Keratinocyte (primary cell): ENCODE data around the gene TSLP. TPM values are rescaled to one million over a fixed set of nuclear protein-coding genes. Genes with fewer than 3 reads are reported as not detected.

Experiments
- DNase-seq: peaks from one replicate; pipeline ENCODE4 v3.0.0-alpha.2; 2011; ENCODE audit warnings: low read depth, missing footprints, low spot score
- FAIRE-seq: peaks from 2 replicates; lab custom pipeline; 2011; peaks lifted over from hg19 to GRCh38; lab: Jason Lieb, UNC
- H2AFZ ChIP-seq: 2 replicates; pipeline ENCODE4 v1.6.0; 2012; ENCODE audit warnings: low read length, control low read depth, inconsistent platforms; ENCODE audit not compliant: control insufficient read depth
- H3K27ac ChIP-seq: 2 replicates; pipeline ENCODE4 v1.5.1; 2011; ENCODE audit warnings: low read length; ENCODE audit not compliant: control insufficient read depth, insufficient read depth
- H3K27me3 ChIP-seq: 3 replicates; pipeline ENCODE4 v1.6.0; 2011; ENCODE audit warnings: low read length; ENCODE audit not compliant: control insufficient read depth, insufficient read depth; ENCODE audit errors: extremely low read depth
- H3K36me3 ChIP-seq, 2 experiments: 2 replicates in 1 of 2; 3 replicates in 1 of 2; pipeline ENCODE4 v1.5.1; 2011; ENCODE audit warnings: low read length in 2 of 2, mild to moderate bottlenecking in 1 of 2; ENCODE audit not compliant: control insufficient read depth in 2 of 2, insufficient read depth in 2 of 2; ENCODE audit errors: extremely low read depth in 1 of 2
- H3K4me1 ChIP-seq: 3 replicates; pipeline ENCODE4 v1.5.1; 2011; ENCODE audit warnings: low read length; ENCODE audit not compliant: control insufficient read depth, insufficient read depth; ENCODE audit errors: extremely low read depth
- H3K4me2 ChIP-seq: 3 replicates; pipeline ENCODE4 v1.6.0; 2011; ENCODE audit warnings: low read depth, low read length; ENCODE audit not compliant: control insufficient read depth, insufficient read depth; ENCODE audit errors: extremely low read depth
- H3K4me3 ChIP-seq, 3 experiments: fragments of 200-600 bp in 1 of 3; sonication (generic) in 1 of 3; 2 replicates in 2 of 3; 3 replicates in 1 of 3; pipeline ENCODE4 v1.5.1; 2011 to 2016; ENCODE audit warnings: low read length in 3 of 3, mild to moderate bottlenecking in 3 of 3, control low read depth in 2 of 3, inconsistent platforms in 1 of 3, low read depth in 1 of 3, mixed read lengths in 1 of 3, mixed run types in 1 of 3, moderate library complexity in 1 of 3; ENCODE audit not compliant: control insufficient read depth in 2 of 3, insufficient read depth in 2 of 3; ENCODE audit errors: extremely low read depth in 1 of 3
- H3K79me2 ChIP-seq: 2 replicates; pipeline ENCODE4 v1.6.0; 2012; ENCODE audit warnings: low read length; ENCODE audit not compliant: control insufficient read depth, insufficient read depth
- H3K9ac ChIP-seq: 3 replicates; pipeline ENCODE4 v1.6.0; 2011; ENCODE audit warnings: low read length; ENCODE audit not compliant: control insufficient read depth, insufficient read depth; ENCODE audit errors: extremely low read depth
- H3K9me1 ChIP-seq: 3 replicates; pipeline ENCODE4 v1.6.0; 2011; ENCODE audit warnings: low read length; ENCODE audit not compliant: control insufficient read depth, insufficient read depth; ENCODE audit errors: extremely low read depth
- H3K9me3 ChIP-seq: 2 replicates; pipeline ENCODE4 v1.5.1; 2012; ENCODE audit warnings: low read depth, low read length; ENCODE audit not compliant: control insufficient read depth
- H4K20me1 ChIP-seq: 3 replicates; pipeline ENCODE4 v1.6.0; 2011; ENCODE audit warnings: low read length; ENCODE audit not compliant: control insufficient read depth, insufficient read depth; ENCODE audit errors: extremely low read depth
- EZH2 ChIP-seq: IDR thresholded peaks from one replicate; pipeline ENCODE4 v1.6.1; 2012; ENCODE audit warnings: inconsistent platforms, mild to moderate bottlenecking, low read length, moderate library complexity
- dilution Hi-C: fragments of 300-500 bp; cut with MboI; formaldehyde crosslinking; loops from one replicate; pipeline ENCODE4 v1.7.0; 2020; ENCODE audit warnings: low sequenced_read_pairs; ENCODE audit not compliant: extremely low pct_ligation_motif_present
- polyA plus RNA-seq, 5 experiments: library from polyadenylated mRNA; depleted of rRNA in 3 of 5; stranded (reverse) in 3 of 5; stranded (forward) in 1 of 5; unstranded in 1 of 5; fragments of >200 nt; gene quantifications; 1 replicate in 1 of 5; 2 replicates in 3 of 5; 3 replicates in 1 of 5; pipeline versions ENCODE4 v1.2.1 to v1.2.3, GENCODE V29; 2011 to 2012; ENCODE audit warnings: missing spikeins in 2 of 5, low read depth in 1 of 5, low replicate concordance in 1 of 5
- TF ChIP-seq, protein P1 (sequence below), 3 experiments: IDR thresholded peaks in 1 of 3; conservative IDR thresholded peaks in 1 of 3; optimal IDR thresholded peaks in 1 of 3; 2 replicates in 2 of 3; 3 replicates in 1 of 3; pipeline versions ENCODE3 to v1.5.1; 2011; ENCODE audit warnings: low read length in 3 of 3, mild to moderate bottlenecking in 3 of 3, moderate library complexity in 2 of 3, control low read depth in 1 of 3, inconsistent platforms in 1 of 3; ENCODE audit not compliant: insufficient read depth in 2 of 3; ENCODE audit errors: extremely low read depth in 1 of 3

TSLP gene
- polyA plus RNA-seq, 1 donor (not counting 4 experiments of a cell fraction or from before 2014, with no cell fraction given) = 1.1 TPM

DNA sequence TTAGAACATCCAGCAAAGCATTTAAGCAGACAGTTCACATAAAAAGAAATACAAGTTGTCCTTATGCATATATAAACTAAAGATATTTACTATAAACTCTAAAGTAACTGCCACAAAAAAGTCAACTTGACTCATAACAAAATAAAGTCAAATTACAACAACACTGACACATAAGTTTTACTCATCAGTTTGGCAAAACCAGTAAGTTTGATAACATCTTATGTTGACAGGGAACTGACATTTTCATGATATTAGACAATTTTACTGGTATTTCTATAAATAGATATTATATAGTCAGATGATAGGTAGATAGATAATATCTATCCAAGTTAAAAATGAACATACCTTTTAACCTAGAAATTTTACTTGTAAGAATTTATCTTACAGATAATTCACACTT lies 9.9 kb upstream of the TSLP start:
- Histone ChIP-seq H3K9ac (no peak overlapping the region), H4K20me1 (no peaks in the 10 kb centered on the region), H3K4me2 (no peak overlapping the region), H3K9me1 (no peaks in the 10 kb centered on the region), H3K4me1 (no peaks in the 10 kb centered on the region), H3K9me3 (no peaks in the 10 kb centered on the region), H2AFZ (no peak overlapping the region), H3K79me2 (no peaks in the 10 kb centered on the region), H3K27ac (no peak overlapping the region), H3K36me3 (no peaks in the 10 kb centered on the region), H3K4me3 (no peak overlapping the region), H3K27me3 (no peaks in the 10 kb centered on the region)
- no peak for FAIRE-seq
- dilution Hi-C loops = no loop called here
- DNase-seq = no peak
- TF ChIP-seq, protein P1, sequence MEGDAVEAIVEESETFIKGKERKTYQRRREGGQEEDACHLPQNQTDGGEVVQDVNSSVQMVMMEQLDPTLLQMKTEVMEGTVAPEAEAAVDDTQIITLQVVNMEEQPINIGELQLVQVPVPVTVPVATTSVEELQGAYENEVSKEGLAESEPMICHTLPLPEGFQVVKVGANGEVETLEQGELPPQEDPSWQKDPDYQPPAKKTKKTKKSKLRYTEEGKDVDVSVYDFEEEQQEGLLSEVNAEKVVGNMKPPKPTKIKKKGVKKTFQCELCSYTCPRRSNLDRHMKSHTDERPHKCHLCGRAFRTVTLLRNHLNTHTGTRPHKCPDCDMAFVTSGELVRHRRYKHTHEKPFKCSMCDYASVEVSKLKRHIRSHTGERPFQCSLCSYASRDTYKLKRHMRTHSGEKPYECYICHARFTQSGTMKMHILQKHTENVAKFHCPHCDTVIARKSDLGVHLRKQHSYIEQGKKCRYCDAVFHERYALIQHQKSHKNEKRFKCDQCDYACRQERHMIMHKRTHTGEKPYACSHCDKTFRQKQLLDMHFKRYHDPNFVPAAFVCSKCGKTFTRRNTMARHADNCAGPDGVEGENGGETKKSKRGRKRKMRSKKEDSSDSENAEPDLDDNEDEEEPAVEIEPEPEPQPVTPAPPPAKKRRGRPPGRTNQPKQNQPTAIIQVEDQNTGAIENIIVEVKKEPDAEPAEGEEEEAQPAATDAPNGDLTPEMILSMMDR (optimal IDR thresholded peaks at IDR 0.05 in 1 of 3, IDR thresholded peaks at IDR 0.05 in 1 of 3, conservative IDR thresholded peaks at IDR 0.05 in 1 of 3; ENCODE audit: extremely low read depth in 1 of 3, insufficient read depth in 2 of 3, low read length in 3 of 3) = no peak
- no peak for TF ChIP-seq EZH2

DNA sequence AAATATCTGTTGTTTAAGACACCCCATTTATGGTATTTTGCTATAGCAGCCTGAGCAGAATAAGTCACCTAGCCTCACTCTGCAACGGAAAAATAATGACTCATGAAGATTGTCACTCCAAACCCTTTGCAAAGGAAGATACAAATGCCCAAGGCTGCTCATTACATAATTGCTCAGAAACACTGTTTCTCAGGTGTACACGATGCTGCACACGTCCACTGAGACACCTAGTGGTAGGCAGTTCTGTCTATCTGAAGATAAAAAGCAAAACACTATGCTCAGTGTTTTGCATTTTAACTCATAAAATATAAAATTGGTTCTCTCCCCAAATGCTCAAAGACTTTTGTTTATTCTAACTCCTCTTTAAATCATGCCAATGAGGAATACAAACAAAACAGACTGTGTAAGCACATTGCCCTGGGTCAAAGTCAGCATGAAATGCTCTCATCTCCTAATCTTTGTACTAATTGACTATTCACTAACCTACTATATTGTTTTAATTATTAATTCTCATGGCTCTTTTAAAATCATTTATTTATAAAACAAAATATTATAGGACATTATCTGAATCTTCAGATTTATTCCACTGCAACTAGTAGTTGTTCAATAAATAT lies 7.7 kb upstream of the TSLP start:
- Histone ChIP-seq H3K4me3 (no peak overlapping the region), H3K9ac (no peak overlapping the region), H3K4me2 (no peak overlapping the region), H3K36me3 (no peaks in the 10 kb centered on the region), H3K9me1 (no peaks in the 10 kb centered on the region), H2AFZ (no peak overlapping the region), H3K27me3 (no peaks in the 10 kb centered on the region), H3K27ac (no peak overlapping the region), H4K20me1 (no peaks in the 10 kb centered on the region), H3K79me2 (no peaks in the 10 kb centered on the region), H3K4me1 (no peaks in the 10 kb centered on the region), H3K9me3 (no peaks in the 10 kb centered on the region)
- DNase-seq (no peak), FAIRE-seq (peak; percentile 95)
- dilution Hi-C loops = no loop called here
- no peak for TF ChIP-seq EZH2
- TF ChIP-seq, protein P1 (optimal IDR thresholded peaks at IDR 0.05 in 1 of 3, IDR thresholded peaks at IDR 0.05 in 1 of 3, conservative IDR thresholded peaks at IDR 0.05 in 1 of 3; ENCODE audit: extremely low read depth in 1 of 3, insufficient read depth in 2 of 3, low read length in 3 of 3) = peak; percentile 72 to 79 (median 77)
